Measurements from ENCODE around the gene RNF112.

Gene RNF112

DNA sequence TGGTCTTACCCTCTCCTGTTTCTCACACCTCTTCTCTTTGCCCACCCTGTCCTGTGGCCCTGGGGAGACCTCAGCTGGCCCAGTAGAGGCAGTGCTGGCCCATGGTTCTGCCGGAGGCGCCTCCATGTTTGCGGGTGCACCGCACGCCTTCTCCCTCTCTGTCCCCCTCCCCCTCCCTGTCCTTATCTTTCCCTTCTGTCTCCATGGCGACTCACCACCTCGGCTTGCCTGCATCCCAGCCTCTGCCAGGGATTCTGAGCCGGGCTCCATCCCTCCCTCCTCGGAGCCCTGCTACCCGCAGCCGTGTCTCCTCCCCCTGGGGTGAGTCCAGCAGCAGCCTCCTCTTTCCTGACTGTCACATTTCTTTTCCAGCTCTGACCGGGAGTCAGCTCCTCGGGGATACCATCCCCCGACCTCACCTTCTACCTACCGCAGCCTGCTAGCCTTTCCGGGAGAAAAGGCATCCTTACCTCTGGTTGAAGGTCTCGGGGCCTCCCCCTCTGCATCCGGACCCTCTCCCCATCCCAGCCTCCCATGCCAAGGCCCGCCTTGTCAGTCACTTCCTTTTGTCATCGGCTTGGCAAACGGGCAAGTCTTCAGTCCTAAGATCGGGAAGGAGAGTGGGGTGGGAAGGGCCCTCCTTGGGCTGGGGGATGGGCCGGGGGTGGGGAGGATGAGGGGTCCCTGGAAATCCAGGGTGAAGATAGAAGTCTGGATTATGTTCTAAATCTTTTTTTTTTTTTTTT is at the start of gene RNF112:
Gene RNF112 (plus strand): TSS at position 358 of the 746 bp plus-strand sequence. CDS start 177 bp downstream, at position 535.
- DNase-seq (ENCODE audit: low read depth in 2 of 2), result no peak

GRCh38 chr17:19361326-19361725 is 49.7 kb upstream of the RNF112 start:
- no peak for DNase-seq (ENCODE audit: low read depth in 2 of 2)

- DNase-seq (ENCODE audit: low read depth in 2 of 2), result no peak
Observed at GRCh38 chr17:19361944-19362276, 49.1 kb upstream of the RNF112 start.

DNA sequence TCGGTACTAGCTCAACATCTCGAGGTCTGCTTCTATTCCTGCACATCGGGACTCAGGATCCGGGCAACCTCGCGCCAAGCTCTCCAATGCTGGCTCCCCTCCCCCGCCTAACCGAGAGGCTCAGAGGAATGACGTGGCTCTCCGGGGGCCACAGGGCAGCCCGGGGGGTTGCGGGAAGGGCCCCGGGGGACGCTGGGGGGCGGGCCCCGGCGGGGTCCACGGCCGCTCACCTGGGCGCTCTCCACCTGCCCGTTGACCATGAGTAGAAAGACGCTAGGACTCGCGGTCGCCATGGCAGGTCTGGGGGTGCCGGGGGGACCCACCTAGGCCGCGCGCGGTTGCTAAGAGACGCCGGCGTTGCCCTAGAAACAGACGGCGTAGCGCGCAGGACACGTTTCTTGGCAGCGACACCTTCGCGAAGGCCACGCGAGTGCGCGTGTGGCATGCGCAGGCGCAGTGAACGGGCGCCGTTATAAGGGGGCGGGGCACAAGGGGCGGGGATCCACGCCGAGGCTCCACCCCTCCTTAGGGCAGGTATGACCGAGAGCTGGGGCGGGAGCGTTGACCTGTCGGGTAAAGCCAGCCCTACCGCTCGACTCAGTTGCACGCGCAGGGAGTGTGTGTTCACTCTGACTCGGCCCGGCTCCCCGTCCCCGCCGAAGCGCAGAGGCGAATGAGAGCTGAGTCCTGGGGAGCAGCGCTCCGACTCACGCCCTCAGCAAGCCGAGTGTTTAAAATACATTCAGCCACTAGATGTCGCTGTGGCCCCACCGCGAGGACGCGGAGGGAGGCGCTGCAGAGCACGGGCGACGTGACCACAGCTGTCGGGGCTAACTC is 48.5 kb upstream of the RNF112 start, which contains the start of gene B9D1:
Gene B9D1 (minus strand): TSS at position 447 of the 837 bp plus-strand sequence. CDS start 154 bp downstream, at position 293.
- peak; percentile 84 to 87 for DNase-seq (ENCODE audit: low read depth in 2 of 2)

DNA sequence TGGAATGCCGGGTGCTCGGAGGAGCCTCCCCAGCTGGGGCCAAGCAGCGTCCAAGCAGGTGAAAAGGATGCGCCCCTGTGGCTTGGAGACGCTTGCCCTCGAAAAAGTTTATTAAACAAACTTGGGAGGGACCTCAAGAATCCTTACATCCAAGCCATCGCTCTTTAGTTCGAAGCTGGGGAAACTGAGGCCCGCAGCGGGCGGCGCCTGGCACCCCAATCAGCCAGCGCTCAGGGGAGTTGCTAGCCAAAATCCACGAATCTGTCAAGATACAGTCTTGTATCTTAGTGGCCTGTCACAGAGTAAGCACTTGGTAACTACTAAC is 48.0 kb upstream of the RNF112 start:
- DNase-seq (ENCODE audit: low read depth in 2 of 2), result no peak

- no peak for DNase-seq (ENCODE audit: low read depth in 2 of 2)
Observed at GRCh38 chr17:19363460-19364035, 47.5 kb upstream of the RNF112 start.

GRCh38 chr17:19364699-19365498 is 46.1 kb upstream of the RNF112 start:
- no peak for DNase-seq (ENCODE audit: low read depth in 2 of 2)

DNA sequence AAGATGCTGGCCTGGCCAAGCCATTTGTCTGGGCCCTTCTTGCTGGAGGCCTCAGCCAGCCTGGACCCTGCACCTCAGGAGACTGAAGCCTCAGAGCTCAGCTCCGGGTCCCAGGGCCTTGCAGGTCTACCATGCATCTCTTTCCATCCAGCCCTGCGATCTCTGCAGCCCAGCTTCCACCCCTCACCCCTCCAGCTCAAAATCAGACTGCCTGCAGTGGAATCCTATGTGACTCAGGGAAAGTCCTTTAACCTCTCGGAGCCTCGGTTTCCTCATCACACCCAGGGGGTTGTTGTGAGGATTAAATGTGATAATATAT is 45.6 kb upstream of the RNF112 start:
- no peak for DNase-seq (ENCODE audit: low read depth in 2 of 2)

DNA sequence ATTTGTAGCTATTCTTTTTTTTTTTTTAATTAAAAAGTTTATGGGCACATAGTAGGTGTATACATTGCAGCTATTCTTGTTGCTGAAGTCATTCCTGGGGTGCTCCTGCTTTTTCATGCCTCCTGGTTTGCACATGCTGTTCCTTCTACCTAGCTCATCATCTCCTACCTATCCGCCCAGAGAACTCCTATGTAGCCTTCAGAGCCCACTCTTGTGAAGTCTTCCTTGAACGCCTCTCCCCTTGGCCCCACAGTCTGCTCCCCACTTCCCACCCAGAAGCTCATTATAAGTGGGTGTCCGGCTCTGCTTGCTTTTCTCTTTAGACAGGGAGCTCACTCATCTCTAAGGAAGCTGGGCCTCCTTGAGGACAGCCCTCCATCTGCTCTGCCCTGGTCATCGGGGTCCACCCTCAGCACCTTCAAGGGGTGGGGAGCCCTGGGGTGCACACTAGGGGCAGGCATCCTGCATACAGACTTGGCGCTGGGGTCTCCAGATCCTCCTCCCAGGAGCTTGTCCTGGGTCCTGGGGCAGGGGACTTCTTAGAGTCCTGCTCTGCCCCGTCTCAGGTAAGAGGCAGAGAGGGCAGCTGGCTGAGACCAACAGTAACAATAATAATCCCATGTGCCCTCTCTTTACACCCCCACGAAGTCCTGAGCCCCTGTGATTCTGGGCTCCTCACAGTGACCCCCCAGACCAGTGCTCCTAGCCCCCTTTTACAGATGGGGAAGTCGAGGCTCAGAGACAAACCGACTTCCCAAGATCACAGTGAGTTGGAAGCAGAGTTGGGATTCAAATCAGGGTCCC is 45.0 kb upstream of the RNF112 start:
- no peak for DNase-seq (ENCODE audit: low read depth in 2 of 2)

DNA sequence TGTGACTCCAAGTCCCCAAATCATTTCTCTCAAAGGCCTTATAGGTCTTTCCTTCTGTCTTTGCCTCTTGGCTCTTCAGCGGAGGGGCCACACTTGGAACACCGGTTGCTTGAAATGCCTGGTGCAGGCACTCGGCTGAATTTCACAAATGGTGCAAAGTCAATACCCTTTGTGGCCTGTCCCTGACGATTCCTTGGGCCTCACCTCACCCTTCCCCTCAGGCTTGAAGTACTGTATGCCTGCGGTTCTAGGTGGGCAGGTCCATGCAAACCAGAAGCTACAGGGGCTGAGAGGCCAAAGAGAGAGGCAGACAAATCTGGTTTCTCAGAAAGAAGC is 44.4 kb upstream of the RNF112 start:
- no peak for DNase-seq (ENCODE audit: low read depth in 2 of 2)

DNA sequence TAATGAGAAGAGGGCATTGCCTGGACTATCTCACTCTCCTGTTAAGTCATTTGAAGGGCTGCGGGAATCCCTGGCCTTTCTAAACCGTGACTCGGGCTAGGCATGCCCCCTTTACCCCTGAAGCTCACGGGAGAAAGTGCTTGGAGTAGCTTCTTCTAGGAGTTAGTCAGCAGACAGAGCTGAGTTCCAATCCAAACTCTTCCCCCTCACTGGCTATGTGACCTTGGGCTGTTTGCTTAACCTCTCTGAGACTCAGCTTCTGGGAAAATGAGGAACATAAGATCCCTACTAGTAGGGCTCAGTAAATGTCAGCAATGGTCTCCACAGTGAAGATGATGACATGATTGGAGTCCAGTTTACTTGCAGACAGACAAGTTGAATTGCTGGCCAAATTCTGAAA is 42.8 kb upstream of the RNF112 start:
- no peak for DNase-seq (ENCODE audit: low read depth in 2 of 2)

GRCh38 chr17:19369107-19369778 is 41.8 kb upstream of the RNF112 start:
- no peak for DNase-seq (ENCODE audit: low read depth in 2 of 2)

DNA sequence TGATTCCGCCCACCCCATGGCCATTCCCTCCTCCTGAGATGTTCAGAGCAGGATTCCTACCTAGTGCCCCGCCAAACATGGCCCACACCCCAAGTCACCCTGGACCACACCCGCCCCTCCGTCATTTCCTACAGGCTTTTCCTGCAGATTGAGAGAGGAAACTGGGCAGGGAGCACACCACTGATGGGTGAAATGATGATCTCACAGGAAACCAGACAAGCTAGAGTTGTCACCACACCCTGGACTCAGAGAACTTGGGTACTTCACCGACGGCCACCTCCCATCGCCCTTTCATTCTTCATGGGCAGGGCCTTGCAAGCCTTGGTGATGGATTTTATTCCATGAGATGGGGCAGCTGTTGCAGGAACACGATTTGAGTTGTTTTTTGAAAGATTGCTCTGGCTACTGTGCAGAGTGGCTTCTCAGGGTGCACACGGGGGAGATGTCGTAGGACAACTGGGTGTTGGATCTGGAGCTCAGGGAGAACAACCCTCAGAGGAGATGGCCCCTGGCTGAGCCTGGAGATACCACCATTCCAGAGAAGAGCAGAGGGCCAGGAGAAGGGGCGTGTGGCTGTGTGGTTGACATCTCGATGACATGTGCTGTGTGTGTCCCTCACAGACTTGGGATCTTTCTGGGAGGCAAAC is 41.1 kb upstream of the RNF112 start:
- no peak for DNase-seq (ENCODE audit: low read depth in 2 of 2)

GRCh38 chr17:19370493-19370960 is 40.5 kb upstream of the RNF112 start:
- DNase-seq (ENCODE audit: low read depth in 2 of 2), result no peak

DNA sequence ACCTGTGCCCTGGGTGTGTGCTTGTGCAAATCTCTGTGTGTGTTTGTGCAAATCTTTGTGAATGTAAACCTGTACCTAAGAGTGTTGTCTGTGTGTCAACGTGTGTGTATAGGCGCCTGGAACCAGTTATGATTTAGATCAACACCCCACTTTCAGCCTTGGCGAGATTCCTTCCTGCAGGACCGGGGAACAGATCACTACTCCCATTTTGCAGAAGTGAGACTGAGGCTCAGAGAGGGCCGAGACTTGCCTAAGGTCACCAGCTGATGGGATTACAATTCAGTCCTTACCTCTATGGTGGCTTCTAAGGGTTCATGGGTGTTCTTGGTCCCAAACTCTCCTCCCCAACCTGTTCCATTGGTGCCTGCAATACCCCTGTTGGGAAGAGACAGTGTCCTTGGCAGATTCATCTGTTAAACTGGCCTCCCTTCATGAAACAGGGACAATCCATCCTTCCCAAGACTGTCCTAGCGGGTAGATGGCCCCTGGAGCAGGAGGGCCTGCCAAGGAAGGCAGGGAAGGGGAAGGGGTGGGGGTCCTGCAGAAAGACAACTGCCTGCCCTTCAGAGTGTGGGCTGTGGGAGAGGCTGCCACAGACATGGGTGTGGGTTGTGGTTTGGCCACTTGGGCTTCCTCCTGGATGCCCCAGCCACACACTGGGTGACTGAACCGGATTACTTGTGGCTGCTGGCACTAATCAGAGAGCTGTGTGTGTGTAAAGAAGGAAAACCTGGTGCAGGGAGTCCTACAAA is 39.6 kb upstream of the RNF112 start:
- no peak for DNase-seq (ENCODE audit: low read depth in 2 of 2)

DNA sequence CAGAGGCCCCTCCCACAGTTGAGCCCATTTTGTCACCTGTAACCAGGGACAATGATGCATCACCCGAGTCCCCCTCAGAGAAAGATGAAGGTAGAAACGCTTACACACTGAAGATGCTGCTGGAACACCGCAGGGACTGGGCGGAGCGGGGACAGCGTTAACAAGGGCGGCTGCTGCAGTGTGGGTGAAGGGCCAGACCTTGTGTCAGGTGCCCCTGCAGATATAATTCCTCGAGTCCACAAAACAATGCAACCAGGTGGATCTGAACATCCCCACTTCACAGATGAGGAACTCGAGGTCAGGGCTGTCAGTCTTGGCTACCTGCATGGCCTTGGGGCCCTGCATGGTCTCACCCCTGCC is 39.0 kb upstream of the RNF112 start:
- no peak for DNase-seq (ENCODE audit: low read depth in 2 of 2)

GRCh38 chr17:19372439-19372838 is 38.6 kb upstream of the RNF112 start:
- no peak for DNase-seq (ENCODE audit: low read depth in 2 of 2)

DNA sequence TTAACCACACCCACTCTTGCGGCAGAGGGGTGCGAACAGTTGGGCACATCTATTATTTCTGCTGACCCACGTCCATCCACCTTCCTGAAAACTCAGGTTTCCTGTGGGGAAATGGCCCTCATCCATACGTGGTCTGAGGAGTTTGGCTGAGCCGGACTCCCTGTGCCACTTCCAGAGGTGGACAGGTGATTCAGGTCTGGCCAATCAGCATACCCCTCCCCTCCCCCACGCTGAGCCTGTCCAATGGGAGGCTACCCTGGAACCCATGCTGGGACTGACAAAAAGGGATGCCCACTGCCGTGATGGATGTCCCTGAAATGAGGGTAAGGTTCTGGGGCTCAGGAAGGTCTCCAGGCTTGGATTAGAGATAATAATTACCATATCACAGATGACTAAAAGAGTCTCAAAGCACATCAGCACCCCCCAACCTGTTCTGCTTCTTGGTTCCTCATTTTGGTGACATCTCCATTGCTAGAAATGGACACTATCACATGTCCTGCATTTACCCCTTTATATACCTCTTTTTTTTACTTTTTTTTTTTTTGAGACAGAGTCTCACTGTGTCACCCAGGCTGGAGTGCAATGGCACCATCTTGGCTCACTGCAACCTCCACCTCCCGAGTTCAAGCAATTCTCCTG is 38.0 kb upstream of the RNF112 start:
- no peak for DNase-seq (ENCODE audit: low read depth in 2 of 2)

DNA sequence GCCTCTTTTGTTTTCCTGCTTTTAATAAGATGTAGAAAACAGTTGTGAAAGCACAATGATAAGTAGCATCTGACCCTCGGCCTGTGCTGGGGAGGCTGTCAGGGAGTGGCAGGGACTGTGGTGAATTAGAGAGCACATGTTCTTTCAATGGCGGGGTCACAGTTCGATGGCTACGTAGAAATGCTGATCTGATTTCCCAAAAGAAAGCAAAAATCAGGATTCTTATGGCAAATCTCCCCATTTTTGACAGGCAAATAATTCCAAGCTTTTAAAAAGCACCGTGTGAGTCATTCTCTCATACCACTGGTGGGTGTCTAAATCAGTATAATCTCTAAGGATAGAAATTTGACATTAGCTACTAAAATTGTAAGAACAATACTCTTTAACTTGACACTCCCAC is 36.9 kb upstream of the RNF112 start:
- DNase-seq (ENCODE audit: low read depth in 2 of 2), result no peak

Data from activated CD4-positive, alpha-beta T cell treated with anti-CD3 and anti-CD28 coated beads for 24 hours (primary cell).